ENCODE data around the gene GNAQ. TPM values are rescaled to one million over a fixed set of nuclear protein-coding genes. Genes with fewer than 3 reads are reported as not detected.

GNAQ gene
- polyA plus RNA-seq, 1 donor (not counting 4 experiments of a cell fraction or from before 2014, with no cell fraction given), result 64.3 TPM

DNA sequence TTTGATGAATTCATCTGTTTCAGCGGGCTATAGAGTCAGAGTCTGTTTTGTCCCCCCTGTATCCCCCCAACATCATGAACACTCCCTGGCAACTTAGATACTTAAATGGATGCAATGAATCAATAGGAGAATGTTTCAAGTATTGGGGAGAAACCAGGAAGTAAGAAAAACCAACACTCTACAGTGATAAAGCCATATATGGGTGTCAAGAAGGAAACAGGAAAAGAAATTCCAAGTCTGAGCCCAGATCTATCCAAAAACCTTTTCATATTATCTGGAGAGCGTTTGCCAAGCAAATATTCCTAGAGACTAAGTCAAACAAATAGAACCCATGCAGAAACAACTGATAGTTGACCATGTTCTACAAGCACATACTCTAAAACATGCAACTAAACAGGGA, 2.3 kb upstream of the GNAQ start:
- no peak for FAIRE-seq
- dilution Hi-C loops (cut with MboI; ENCODE audit: extremely low pct_ligation_motif_present, low sequenced_read_pairs), result no loop called here

DNA sequence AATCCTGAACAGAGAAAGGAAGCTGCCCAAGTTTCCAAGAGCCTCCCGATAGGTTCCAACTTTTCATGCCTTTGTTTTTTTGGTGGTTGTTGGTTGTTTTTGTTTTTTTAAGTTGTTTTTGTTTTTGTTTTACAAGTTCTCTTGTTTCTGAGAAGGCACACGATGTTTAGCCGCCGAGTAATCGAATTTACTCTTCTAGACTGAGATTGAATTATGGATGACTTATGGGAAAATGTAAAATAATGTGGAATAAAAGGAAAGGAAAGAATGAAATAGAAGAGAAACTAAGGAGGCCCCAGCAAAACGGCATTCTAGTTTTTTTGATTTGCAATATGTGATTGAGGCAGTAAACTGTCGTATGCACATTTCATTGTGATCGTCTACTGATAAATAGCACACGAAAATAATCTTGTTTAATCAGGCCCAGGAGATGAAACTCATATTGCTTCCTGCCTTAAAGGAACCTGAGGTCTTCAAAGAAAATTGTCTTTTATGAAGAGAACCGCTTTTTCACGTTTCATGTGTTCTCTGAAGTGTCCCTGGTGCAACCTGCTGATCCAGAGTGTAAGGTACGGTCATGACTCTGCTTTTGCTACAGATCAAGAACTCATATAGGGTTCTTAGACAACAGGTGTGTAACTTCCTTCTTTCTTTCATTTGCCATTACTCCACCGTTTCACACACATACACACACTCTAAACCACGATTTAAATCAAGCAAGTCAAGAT, 1.3 kb upstream of the GNAQ start:
- Histone ChIP-seq H3K9ac (ENCODE audit: control insufficient read depth, extremely low read depth, insufficient read depth, low read length) (peak overlapping the region; percentile 90), H3K79me2 (ENCODE audit: control insufficient read depth, insufficient read depth, low read length) (peaks cover 33% of the 10 kb centered on the region)

More for the DNA sequence above, 2.3 kb upstream of the GNAQ start:
- Histone ChIP-seq H3K27ac (ENCODE audit: control insufficient read depth, insufficient read depth, low read length) (no peak overlapping the region), H3K4me3 (ENCODE audit: control insufficient read depth in 2 of 3, extremely low read depth in 1 of 3, insufficient read depth in 2 of 3, low read depth in 1 of 3, low read length in 3 of 3) (no peak overlapping the region), H4K20me1 (ENCODE audit: control insufficient read depth, extremely low read depth, insufficient read depth, low read length) (peaks cover 3% of the 10 kb centered on the region), H3K9ac (ENCODE audit: control insufficient read depth, extremely low read depth, insufficient read depth, low read length) (no peak overlapping the region), H3K4me1 (ENCODE audit: control insufficient read depth, extremely low read depth, insufficient read depth, low read length) (peaks cover 28% of the 10 kb centered on the region), H3K79me2 (ENCODE audit: control insufficient read depth, insufficient read depth, low read length) (peaks cover 24% of the 10 kb centered on the region), H3K27me3 (ENCODE audit: control insufficient read depth, extremely low read depth, insufficient read depth, low read length) (no peaks in the 10 kb centered on the region), H3K4me2 (ENCODE audit: control insufficient read depth, extremely low read depth, insufficient read depth, low read depth, low read length) (no peak overlapping the region), H3K9me1 (ENCODE audit: control insufficient read depth, extremely low read depth, insufficient read depth, low read length) (no peaks in the 10 kb centered on the region), H2AFZ (ENCODE audit: control insufficient read depth, low read length) (no peak overlapping the region), H3K9me3 (ENCODE audit: control insufficient read depth, low read depth, low read length) (no peaks in the 10 kb centered on the region), H3K36me3 (ENCODE audit: control insufficient read depth in 2 of 2, extremely low read depth in 1 of 2, insufficient read depth in 2 of 2, low read length in 2 of 2) (no peaks in the 10 kb centered on the region)
- TF ChIP-seq, protein P1, sequence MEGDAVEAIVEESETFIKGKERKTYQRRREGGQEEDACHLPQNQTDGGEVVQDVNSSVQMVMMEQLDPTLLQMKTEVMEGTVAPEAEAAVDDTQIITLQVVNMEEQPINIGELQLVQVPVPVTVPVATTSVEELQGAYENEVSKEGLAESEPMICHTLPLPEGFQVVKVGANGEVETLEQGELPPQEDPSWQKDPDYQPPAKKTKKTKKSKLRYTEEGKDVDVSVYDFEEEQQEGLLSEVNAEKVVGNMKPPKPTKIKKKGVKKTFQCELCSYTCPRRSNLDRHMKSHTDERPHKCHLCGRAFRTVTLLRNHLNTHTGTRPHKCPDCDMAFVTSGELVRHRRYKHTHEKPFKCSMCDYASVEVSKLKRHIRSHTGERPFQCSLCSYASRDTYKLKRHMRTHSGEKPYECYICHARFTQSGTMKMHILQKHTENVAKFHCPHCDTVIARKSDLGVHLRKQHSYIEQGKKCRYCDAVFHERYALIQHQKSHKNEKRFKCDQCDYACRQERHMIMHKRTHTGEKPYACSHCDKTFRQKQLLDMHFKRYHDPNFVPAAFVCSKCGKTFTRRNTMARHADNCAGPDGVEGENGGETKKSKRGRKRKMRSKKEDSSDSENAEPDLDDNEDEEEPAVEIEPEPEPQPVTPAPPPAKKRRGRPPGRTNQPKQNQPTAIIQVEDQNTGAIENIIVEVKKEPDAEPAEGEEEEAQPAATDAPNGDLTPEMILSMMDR (optimal IDR thresholded peaks at IDR 0.05 in 1 of 3, IDR thresholded peaks at IDR 0.05 in 1 of 3, conservative IDR thresholded peaks at IDR 0.05 in 1 of 3; ENCODE audit: extremely low read depth in 1 of 3, insufficient read depth in 2 of 3, low read length in 3 of 3), result no peak
- no peak for TF ChIP-seq EZH2 (IDR thresholded peaks at IDR 0.05; ENCODE audit: low read length)
- no peak for DNase-seq (ENCODE audit: low read depth, low spot score)

More for the DNA sequence above, 1.3 kb upstream of the GNAQ start:
- dilution Hi-C loops (cut with MboI; ENCODE audit: extremely low pct_ligation_motif_present, low sequenced_read_pairs), result no loop called here
- Histone ChIP-seq H3K4me1 (ENCODE audit: control insufficient read depth, extremely low read depth, insufficient read depth, low read length) (peaks cover 28% of the 10 kb centered on the region), H3K36me3 (ENCODE audit: control insufficient read depth in 2 of 2, extremely low read depth in 1 of 2, insufficient read depth in 2 of 2, low read length in 2 of 2) (no peaks in the 10 kb centered on the region), H4K20me1 (ENCODE audit: control insufficient read depth, extremely low read depth, insufficient read depth, low read length) (peaks cover 3% of the 10 kb centered on the region), H3K9me1 (ENCODE audit: control insufficient read depth, extremely low read depth, insufficient read depth, low read length) (no peaks in the 10 kb centered on the region), H3K4me3 (ENCODE audit: control insufficient read depth in 2 of 3, extremely low read depth in 1 of 3, insufficient read depth in 2 of 3, low read depth in 1 of 3, low read length in 3 of 3) (peak overlapping the region; percentile 86 to 88 (median 87)), H3K4me2 (ENCODE audit: control insufficient read depth, extremely low read depth, insufficient read depth, low read depth, low read length) (peak overlapping the region; percentile 96), H2AFZ (ENCODE audit: control insufficient read depth, low read length) (peak overlapping the region; percentile 88), H3K27ac (ENCODE audit: control insufficient read depth, insufficient read depth, low read length) (peak overlapping the region; percentile 90), H3K9me3 (ENCODE audit: control insufficient read depth, low read depth, low read length) (no peaks in the 10 kb centered on the region), H3K27me3 (ENCODE audit: control insufficient read depth, extremely low read depth, insufficient read depth, low read length) (no peaks in the 10 kb centered on the region)
- FAIRE-seq (peak; percentile 20), DNase-seq (ENCODE audit: low read depth, low spot score) (no peak)
- no peak for TF ChIP-seq EZH2 (IDR thresholded peaks at IDR 0.05; ENCODE audit: low read length)
- TF ChIP-seq, protein P1 (optimal IDR thresholded peaks at IDR 0.05 in 1 of 3, IDR thresholded peaks at IDR 0.05 in 1 of 3, conservative IDR thresholded peaks at IDR 0.05 in 1 of 3; ENCODE audit: extremely low read depth in 1 of 3, insufficient read depth in 2 of 3, low read length in 3 of 3), result no peak

All from keratinocyte (primary cell).